Cardiac fibroblast (primary cell): ENCODE measurements around the gene PSAT1.

Experiments used
- DNase-seq, 2 donors: peaks; one replicate each; pipeline versions ENCODE4 v3.0.0 to v3.0.0-alpha.2; 2010; ENCODE audit warnings: low read depth in 2 of 2
- H3K4me3 ChIP-seq, 2 donors: replicated peaks in 1 of 2; 1 replicate in 1 of 2; 2 replicates in 1 of 2; pipeline ENCODE4 v1.5.1; 2011; ENCODE audit warnings: low read depth in 2 of 2, low read length in 2 of 2, mild to moderate bottlenecking in 2 of 2, moderate library complexity in 1 of 2
- CTCF ChIP-seq: IDR thresholded peaks from one replicate; pipeline ENCODE4 v1.5.1; 2011; ENCODE audit warnings: low read depth, mild to moderate bottlenecking, low read length, inconsistent platforms

PSAT1 gene

GRCh38 chr9:78292026-78292425 lies 4.9 kb upstream of the PSAT1 start:
- no peak for TF ChIP-seq CTCF
- H3K4me3 ChIP-seq, result no peak overlapping the region
- DNase-seq, result no peak

DNA sequence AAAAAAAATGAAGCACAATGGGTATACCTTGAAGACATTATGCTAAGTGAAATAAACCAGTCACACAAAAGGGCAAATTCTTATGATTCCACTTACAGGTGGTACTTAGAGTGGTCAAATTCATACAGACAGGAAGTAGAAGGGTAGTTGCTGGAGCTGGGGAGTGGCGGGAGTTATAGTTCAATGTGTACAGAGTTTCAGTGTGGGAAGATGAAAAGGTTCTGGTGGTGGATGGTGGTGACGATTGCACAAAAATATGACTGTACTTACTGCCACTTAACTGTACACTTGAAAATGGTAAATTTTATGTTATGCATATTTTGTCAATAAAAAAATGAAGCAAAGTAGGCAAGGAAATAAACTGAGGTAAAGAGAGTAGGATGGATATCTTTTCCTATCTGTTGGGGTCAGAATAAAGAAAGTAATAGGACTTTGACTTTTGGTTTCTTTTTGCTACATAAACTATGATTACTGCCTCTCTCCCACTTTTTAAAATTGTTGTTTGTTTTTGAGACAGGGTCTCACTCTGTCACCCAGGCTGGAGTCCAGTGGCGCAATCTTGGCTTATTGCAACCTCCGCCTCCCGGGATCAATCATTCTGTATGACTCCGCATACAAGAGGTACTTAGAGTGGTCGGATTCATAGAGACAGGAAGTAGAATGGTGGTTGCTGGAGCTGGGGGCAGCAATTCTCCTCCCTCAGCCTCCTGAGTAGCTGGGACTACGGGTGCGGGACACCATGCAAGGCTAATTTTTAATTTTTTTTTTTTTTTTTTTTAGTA lies 4.0 kb upstream of the PSAT1 start:
- H3K4me3 ChIP-seq, result no peak overlapping the region
- DNase-seq, result no peak
- no peak for TF ChIP-seq CTCF

GRCh38 chr9:78294290-78295176 lies 2.4 kb upstream of the PSAT1 start:
- no peak overlapping the region for H3K4me3 ChIP-seq
- TF ChIP-seq CTCF, result no peak
- DNase-seq, result no peak

GRCh38 chr9:78295177-78295575 lies 1.7 kb upstream of the PSAT1 start:
- no peak overlapping the region for H3K4me3 ChIP-seq
- no peak for DNase-seq
- no peak for TF ChIP-seq CTCF

DNA sequence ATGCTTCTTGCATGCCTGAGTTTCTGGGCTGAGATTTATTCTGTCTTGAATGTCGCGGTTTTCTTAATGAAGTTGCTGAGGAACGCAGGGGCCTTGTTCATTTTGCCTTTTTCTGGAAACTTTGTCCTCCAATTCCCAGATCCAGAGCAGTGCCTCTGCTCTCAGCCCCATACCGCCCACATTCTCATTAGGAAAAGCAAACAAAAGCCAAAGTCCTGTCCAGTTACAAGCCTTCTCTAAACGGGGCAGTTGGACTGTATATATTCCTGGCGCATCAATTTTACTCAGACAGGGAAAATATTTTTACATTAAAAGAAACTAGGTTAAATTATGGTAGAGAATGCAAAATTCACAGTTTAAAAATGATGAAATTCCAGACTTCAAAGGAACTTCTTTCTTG lies 1.2 kb upstream of the PSAT1 start:
- peak overlapping the region in 1 of 2 donors; percentile 97 for H3K4me3 ChIP-seq
- TF ChIP-seq CTCF, result no peak
- peak in 1 of 2 donors; percentile 13 for DNase-seq

DNA sequence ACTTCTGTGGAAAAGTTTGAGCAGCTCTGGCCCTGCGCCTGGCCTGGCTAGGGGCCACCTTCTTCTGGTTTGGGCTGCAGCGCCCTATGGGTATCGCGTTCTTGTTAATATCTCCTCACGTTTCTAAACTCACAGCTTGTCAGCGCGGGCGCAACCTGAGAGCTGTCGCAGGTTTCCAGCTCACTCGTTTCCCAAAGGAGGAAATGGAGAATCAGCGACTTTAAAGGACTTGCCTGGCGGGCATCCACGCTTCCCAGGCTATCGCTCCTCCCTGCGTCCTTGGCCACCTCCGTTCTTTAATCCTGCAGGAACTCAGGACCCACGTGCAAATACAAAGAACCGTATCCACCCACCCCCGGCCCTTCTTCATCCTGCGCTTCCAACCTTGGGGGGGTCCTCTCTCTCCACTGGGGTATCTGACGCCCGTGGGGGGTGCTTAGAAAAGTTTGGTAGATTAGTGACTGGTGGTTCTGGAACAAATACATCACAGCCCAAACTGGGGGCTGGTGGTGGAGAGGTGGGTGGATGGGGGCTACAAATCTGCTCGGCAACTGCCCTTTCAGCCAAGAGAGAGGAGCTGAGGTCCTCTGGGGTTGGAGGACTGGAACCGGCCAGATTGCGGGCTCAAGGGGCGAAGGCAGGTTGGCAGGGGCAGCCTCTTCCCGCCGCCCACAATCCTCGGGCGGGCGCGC lies 578 bp upstream of the PSAT1 start:
- TF ChIP-seq CTCF, result no peak

More for the DNA sequence above, 578 bp upstream of the PSAT1 start:
- DNase-seq, result peak; percentile 47 to 48
- peak overlapping the region; percentile 81 to 97 for H3K4me3 ChIP-seq
